HG03108 (cell line): ENCODE measurements around the gene JMJD8.

ENCODE experiments used
- ATAC-seq: cut with Tn5 transposase; IDR thresholded peaks from one replicate; pipeline ENCODE4 v1.9.1; 2021; ENCODE audit warnings: moderate library complexity; ENCODE audit not compliant: unreplicated experiment

Gene JMJD8

GRCh38 chr16:678209-678857 is 5.8 kb downstream of the JMJD8 start:
- ATAC-seq = no peak

- no peak for ATAC-seq
These were observed 6.6 kb downstream of the JMJD8 start for GRCh38 chr16:677316-678190.

GRCh38 chr16:676913-677312 is 7.2 kb downstream of the JMJD8 start:
- no peak for ATAC-seq

- no peak for ATAC-seq
These were observed 7.6 kb downstream of the JMJD8 start for GRCh38 chr16:676565-676902.

DNA sequence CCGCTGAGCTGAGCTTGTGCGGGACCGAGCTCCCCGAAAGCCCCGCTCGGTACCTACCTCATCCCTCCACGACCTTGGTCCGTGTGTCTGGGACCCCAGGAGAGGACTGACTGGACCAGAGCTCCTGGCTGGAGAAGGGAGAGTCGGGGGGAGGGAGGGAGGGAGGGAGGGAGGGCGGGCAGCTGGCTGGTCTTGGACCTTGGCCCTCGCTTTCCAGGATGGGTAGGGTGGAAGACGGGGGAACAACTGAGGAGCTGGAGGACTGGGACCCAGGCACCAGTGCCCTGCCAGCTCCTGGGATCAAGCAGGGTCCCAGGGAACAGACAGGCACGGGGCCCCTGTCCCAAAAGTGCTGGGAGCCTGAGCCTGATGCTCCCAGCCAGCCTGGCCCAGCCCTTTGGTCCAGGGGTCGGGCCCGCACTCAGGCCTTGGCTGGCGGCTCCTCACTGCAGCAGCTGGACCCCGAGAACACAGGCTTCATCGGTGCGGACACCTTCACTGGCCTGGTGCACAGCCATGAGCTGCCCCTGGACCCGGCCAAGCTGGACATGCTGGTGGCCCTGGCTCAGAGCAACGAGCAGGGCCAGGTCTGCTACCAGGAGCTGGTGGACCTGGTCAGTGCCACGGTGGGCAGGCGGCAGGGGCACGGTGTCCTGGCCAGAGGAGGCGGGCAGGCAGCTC is 8.1 kb downstream of the JMJD8 start:
- ATAC-seq = no peak

DNA sequence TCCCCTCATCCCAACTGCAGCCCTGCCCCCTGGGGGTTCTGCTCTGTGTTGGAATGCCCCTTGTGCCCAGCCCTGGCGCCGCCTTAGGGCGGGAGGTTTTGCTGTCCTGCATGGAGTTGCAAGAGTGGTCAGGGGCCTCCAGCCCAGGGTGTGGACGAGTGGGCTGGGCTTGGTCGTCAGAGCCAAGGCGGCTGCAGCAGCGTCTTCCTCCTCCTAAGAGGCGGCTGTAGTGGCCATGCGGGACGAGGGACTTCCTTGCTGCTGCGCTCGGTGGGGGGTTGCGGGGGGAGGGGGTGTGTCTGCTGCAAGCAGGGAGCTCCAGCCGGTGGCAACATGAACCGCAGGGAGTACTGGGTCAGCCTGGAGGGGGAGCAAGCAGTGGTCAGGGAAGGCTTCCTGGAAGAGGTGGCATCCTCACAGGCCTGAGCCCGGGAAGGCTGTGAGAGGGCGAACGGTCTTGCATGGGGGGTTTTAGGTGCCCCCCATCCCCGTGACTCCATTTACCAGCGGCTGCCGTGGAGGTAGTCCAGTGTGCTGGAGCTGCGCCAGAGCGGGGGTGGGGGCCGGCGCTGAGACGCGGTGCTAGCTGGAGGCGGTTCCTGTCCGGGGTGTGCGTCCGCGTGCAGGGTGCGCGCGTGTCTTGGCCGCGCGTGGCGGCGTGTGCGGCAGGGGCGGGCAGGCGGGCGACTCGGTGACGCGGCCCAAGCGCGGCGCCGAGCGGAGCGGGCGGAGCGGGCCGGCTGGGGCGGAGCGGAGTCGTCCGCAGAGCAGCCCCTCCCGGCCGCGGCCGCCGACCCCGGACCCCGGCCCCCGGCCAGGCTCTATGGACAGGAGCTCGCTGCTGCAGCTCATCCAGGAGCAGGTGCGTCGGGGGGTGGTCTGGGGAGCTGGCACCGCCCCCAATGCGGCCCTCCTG is 8.9 kb downstream of the JMJD8 start, which contains the start of gene RHBDL1:
RHBDL1 (plus strand) TSS at position 704 of the 916 bp plus-strand sequence; CDS start at position 824, 120 bp downstream.
- no peak for ATAC-seq

DNA sequence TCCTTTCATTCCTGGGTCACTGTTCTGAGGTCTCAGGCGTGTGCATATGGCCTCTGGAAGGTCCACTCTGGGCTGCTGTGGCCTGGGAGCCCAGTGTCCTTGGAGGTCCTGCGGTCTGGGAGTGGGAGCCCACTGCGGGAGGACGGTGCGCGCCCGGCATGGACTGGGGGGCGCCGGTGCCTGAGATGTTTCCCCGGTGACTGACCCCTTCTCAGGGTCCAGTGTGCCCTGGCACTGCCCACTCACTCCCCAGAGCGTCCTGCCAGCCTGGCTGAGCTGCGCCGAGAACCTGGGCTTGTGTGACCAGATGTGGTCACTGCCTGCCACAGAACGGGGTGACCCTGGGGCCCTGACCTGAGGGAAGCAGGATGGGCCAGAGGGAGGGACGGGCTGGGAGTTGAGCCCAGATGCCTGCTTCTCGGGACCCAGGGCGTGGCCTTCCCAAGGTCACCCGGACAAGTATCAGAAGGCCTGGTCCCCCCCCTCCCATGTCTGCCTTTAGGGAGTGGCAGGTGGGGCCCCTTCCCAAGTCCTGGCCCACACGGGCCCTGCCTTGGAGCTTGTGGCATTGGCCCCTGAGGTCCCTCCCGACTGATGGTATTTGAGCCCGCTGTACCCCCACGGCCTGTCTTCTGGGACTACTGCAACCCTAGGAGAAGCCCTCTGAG is 9.8 kb downstream of the JMJD8 start:
- ATAC-seq = no peak

DNA sequence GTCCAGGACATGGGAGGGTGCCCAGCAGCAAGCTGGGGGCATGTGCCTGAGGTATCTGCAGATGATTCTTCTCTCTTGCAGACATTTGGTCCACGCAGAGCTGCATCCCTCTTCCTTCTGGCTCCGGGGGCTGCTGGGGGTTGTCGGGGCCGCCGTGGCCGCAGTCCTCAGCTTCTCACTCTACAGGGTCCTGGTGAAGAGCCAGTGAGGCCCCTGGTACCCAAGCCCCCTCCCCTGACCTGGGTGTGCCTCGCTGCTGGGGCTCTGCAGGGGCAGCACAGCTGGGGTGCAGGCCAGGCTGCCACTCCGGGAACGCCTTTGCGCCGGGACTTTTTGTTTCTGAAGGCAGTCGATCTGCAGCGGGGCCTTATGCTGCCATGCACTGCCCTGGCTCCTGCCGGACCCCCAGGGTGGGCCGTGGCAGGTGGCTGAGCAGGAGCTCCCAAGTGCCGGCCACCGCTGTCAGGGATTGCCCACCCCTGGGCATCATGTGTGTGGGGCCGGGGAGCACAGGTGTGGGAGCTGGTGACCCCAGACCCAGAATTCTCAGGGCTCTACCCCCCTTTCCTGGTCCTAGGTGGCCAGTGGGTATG is 10.6 kb downstream of the JMJD8 start:
- no peak for ATAC-seq

DNA sequence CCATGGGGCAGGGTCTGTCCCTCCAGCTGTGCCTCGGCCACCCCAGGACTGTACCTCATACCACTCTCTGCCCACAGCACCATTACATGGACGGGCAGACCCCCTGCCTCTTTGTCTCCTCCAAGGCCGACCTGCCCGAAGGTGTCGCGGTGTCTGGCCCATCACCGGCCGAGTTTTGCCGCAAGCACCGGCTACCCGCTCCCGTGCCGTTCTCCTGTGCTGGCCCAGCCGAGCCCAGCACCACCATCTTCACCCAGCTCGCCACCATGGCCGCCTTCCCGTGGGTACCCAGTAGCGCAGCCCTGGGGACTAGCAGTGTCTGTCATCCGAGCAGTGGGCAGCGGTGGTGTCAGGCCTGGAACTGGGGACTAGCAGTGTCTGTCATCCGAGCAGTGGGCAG is 11.3 kb downstream of the JMJD8 start:
- ATAC-seq = no peak

DNA sequence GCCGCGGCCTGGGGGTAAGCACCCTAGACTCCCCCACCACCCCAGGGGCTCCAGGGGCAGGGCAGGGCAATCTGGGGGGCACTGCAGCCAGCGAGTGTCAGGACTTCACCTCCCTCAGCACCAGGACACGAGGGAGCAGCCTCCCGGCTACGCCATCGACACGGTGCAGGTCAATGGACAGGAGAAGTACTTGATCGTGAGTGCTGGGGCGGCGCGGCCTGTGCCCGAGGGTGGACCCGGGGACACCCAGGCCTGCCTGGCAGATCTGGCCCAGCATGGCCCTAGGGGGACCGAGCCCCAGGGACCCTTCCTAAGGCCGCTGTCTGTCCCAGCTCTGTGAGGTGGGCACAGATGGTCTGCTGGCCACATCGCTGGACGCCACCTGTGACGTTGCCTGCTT is 11.8 kb downstream of the JMJD8 start:
- no peak for ATAC-seq

DNA sequence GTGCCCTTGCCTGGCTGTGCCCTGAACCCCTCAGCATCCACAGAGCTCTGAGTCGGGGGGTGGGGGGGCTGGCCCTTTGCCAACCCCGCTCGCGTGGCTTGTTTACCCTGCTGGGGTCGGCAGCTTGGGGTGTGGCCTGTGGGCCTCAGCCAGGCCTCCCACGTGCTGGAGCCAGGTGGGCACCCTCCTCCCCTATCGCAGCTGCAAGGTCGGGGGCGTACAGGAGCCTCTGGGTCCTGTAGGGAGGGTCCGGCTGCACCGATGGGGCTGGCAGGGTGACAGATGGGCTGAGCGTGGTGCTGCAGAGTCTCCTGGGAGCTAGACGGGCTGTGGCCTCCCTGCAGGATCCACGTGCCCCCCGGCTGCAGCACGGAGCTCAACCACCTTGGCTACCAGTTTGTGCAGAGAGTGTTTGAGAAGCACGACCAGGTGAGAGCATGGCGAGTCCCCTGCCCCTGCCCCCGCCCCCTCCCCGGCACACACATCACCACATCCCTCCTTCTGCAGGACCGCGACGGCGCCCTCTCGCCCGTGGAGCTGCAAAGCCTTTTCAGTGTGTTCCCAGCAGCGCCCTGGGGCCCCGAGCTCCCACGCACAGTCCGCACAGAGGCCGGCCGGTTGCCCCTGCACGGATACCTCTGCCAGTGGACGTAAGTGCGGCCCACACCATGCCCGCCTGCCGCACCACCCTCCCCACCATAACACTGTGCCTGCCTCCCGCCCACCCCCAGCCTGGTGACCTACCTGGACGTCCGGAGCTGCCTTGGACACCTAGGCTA is 12.6 kb downstream of the JMJD8 start:
- no peak for ATAC-seq

GRCh38 chr16:670485-671352 is 13.4 kb downstream of the JMJD8 start:
- no peak for ATAC-seq

- ATAC-seq = no peak
These were observed 14.5 kb downstream of the JMJD8 start for GRCh38 chr16:669666-670065.

- ATAC-seq = no peak
These were observed 15.5 kb downstream of the JMJD8 start for GRCh38 chr16:668519-669171.

- peak; percentile 76 for ATAC-seq
These were observed 16.2 kb downstream of the JMJD8 start, which contains the start of gene RHOT2 for GRCh38 chr16:667780-668518. RHOT2 (plus strand) TSS chr16:668132; CDS start chr16:668200, 68 bp downstream.

DNA sequence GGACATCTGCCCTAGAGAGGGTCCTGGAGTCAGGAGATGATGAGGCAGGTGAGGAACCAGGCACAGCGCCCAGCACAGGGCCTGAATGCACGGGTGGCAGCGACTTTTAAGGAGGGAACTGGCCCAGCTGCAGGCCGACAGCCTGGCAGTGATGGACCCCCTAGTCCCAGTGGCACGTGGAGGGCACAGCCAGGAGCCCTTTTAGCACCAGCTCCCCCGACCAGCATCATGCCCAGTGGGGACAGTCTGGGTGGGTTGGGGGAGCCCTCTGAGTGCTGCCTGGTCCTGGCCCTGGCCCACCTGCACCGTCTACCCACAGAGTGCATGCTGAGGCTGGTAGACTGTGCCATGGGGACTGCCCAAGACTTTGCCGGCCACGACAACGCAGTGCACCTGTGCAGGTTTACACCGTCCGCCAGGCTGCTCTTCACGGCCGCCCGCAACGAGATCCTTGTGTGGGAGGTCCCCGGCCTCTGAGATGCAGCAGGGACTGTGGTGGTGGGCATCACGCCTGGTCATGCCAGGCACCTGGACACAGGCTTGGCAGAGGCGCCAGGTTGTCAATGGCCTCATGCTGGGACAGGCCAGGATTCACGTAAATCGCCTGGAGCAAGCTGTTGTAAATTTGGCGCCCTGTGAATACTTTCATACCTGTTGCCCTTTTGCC is 16.9 kb downstream of the JMJD8 start:
- ATAC-seq = no peak
